ENCODE data around the gene ZC3H10. TPM values are rescaled to one million over a fixed set of nuclear protein-coding genes. Genes with fewer than 3 reads are reported as not detected.

Gene ZC3H10
- total and polyA plus RNA-seq, 2 of the 13 experiments (the other 11 are each of a cell fraction or from before 2014, with no cell fraction given), result 0.70 to 2.3 TPM

DNA sequence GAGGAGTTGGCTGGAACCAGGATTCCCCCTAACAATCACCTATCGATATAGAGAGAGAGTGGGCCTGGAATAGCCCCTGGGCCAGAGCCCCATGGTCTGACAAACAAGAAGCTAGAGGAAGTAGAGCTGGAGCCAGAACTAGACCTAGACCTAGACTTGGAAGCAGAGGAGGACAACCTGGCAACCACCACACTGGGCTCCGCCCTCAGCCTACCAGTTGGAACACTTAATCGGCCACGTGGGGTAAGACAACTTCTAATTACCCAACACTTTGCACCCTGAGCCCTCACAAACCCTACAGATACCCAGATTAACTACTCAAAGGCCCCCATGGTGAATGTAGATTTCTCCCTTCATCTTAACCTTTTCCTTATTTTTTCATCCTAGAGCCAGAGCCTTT, 18.3 kb upstream of the ZC3H10 start:
- in situ Hi-C loops (cut with HindIII; ENCODE audit: extremely low pct_ligation_motif_present, low pct_unique_long_range_greater_than_20kb) (loop anchor here (5.0 kb wide), 1 partner anchor 52 kb away; no protein-coding TSS in a partner anchor), intact Hi-C loops (cut with micrococcal nuclease; ENCODE audit: unreplicated experiment) (no loop called here)
- H3K9ac ChIP-seq (ENCODE audit: insufficient read depth, low read depth, low read length), result no peak overlapping the region
- H3K4me2 ChIP-seq (ENCODE audit: low read depth, low read length), result no peak overlapping the region
- no peak overlapping the region for H3K4me3 ChIP-seq (replicated peaks in 1 of 3; ENCODE audit: insufficient read depth in 1 of 3, low read depth in 2 of 3, low read length in 3 of 3)
- no peaks in the 10 kb centered on the region for H3K27me3 ChIP-seq (ENCODE audit: control insufficient read depth in 1 of 2, insufficient read depth in 2 of 2, low read length in 2 of 2)
- H2AFZ ChIP-seq (ENCODE audit: low read length), result no peak overlapping the region
- ATAC-seq (no peak), FAIRE-seq (no peak), DNase-seq (ENCODE audit: low spot score) (no peak)
- CTCF ChIA-PET (ENCODE audit: low intra/inter-chr PET ratio, low total read pairs), result no interaction called here
- 90% methylated on average over 4 of the region's 4 CpGs for WGBS (ENCODE audit: low lambda C conversion rate)
- peaks cover 3% of the 10 kb centered on the region for H3K79me2 ChIP-seq (ENCODE audit: insufficient read depth, low read length)
- no peaks in the 10 kb centered on the region for H3K9me3 ChIP-seq (ENCODE audit: low read length)
- TF ChIP-seq IRX3 (CRISPR knock-in tag; IDR thresholded peaks at IDR 0.05; ENCODE audit: borderline replicate concordance, low read depth), result no peak
- TF ChIP-seq ZNF143 (CRISPR knock-in tag; IDR thresholded peaks at IDR 0.05), result no peak
- TF ChIP-seq MIER3 (CRISPR knock-in tag; IDR thresholded peaks at IDR 0.05; ENCODE audit: borderline replicate concordance), result no peak
- no peak for TF ChIP-seq ZMAT3 (CRISPR knock-in tag; conservative IDR thresholded peaks at IDR 0.05)
- no peak for TF ChIP-seq STAT5B (CRISPR knock-in tag; IDR thresholded peaks at IDR 0.05)
- TF ChIP-seq PBX2 (CRISPR knock-in tag; IDR thresholded peaks at IDR 0.05), result no peak
- TF ChIP-seq ZNF337 (CRISPR knock-in tag; IDR thresholded peaks at IDR 0.05; ENCODE audit: borderline replicate concordance, low read depth), result no peak
- TF ChIP-seq HNRNPH1 (optimal IDR thresholded peaks at IDR 0.05; ENCODE audit: low read depth, low read length), result no peak
- TF ChIP-seq, protein P1, sequence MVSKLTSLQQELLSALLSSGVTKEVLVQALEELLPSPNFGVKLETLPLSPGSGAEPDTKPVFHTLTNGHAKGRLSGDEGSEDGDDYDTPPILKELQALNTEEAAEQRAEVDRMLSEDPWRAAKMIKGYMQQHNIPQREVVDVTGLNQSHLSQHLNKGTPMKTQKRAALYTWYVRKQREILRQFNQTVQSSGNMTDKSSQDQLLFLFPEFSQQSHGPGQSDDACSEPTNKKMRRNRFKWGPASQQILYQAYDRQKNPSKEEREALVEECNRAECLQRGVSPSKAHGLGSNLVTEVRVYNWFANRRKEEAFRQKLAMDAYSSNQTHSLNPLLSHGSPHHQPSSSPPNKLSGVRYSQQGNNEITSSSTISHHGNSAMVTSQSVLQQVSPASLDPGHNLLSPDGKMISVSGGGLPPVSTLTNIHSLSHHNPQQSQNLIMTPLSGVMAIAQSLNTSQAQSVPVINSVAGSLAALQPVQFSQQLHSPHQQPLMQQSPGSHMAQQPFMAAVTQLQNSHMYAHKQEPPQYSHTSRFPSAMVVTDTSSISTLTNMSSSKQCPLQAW (CRISPR knock-in tag; IDR thresholded peaks at IDR 0.05), result no peak
- TF ChIP-seq POGZ (CRISPR knock-in tag; IDR thresholded peaks at IDR 0.05), result no peak
- no peak for TF ChIP-seq ZNF251 (CRISPR knock-in tag; IDR thresholded peaks at IDR 0.05)
- no peak for TF ChIP-seq ZNF224 (CRISPR knock-in tag; IDR thresholded peaks at IDR 0.05)
- TF ChIP-seq MEIS1 (CRISPR knock-in tag; IDR thresholded peaks at IDR 0.05; ENCODE audit: borderline replicate concordance), result no peak
- no peak for TF ChIP-seq SIX1 (CRISPR knock-in tag; IDR thresholded peaks at IDR 0.05; ENCODE audit: borderline replicate concordance)
- TF ChIP-seq IRF2 (CRISPR knock-in tag; IDR thresholded peaks at IDR 0.05), result no peak
- no peak for TF ChIP-seq SMARCC2 (IDR thresholded peaks at IDR 0.05)
- no peak for TF ChIP-seq SAFB2 (CRISPR knock-in tag; IDR thresholded peaks at IDR 0.05; ENCODE audit: borderline replicate concordance, low read depth)
- TF ChIP-seq GATAD2A (CRISPR knock-in tag; IDR thresholded peaks at IDR 0.05), result no peak
- TF ChIP-seq ZNF256 (CRISPR knock-in tag; conservative IDR thresholded peaks at IDR 0.05), result no peak
- H3K36me3 ChIP-seq (replicated peaks in 1 of 2; ENCODE audit: control insufficient read depth in 1 of 2, insufficient read depth in 2 of 2, low read length in 2 of 2), result peaks cover 39 to 71% of the 10 kb centered on the region in 2 experiments
- BruUV-seq (replicated peaks), result no TSS peak
- POLR2A ChIA-PET, result interaction anchor here (6.5 kb wide), 1 partner anchor 18 kb away, joined by 279 read pairs; the partner anchor contains the start of gene ERBB3
- H3K4me1 ChIP-seq (ENCODE audit: insufficient read depth, low read length), result peaks cover 11% of the 10 kb centered on the region
- no peaks in the 10 kb centered on the region; the same call in 1 of the 2 replicates for H4K20me1 ChIP-seq (ENCODE audit: insufficient read depth, low read length)
- H3K27ac ChIP-seq (ENCODE audit: extremely low read length, insufficient read depth, low read length), result no peak overlapping the region

Data from HepG2 (cell line).